Right renal cortex interstitium (tissue), 3 donors: ENCODE results near the gene PIK3IP1. TPM values are rescaled to one million over a fixed set of nuclear protein-coding genes. Genes with fewer than 3 reads are reported as not detected.

Source experiments
- polyA plus RNA-seq, 3 donors: library from polyadenylated mRNA; unstranded; fragments of 120-200 nt; gene quantifications; one replicate each; pipeline ENCODE4 v1.2.1, GENCODE V29; 2013; ENCODE audit not compliant: insufficient read length in 3 of 3

Gene PIK3IP1
- polyA plus RNA-seq, 3 donors, result 12.1 to 14.8 (median 12.9) TPM

Other genes with a start within 250 kb of the PIK3IP1 start
- 10 to 100 TPM; 26.2 to 31.6 (median 28.4) TPM for gene SMTN, start 211.2 kb downstream of the PIK3IP1 start, polyA plus RNA-seq
- 1 to 10 TPM; 6.6 to 8.0 (median 7.6) TPM for gene SELENOM, start 184.9 kb downstream of the PIK3IP1 start, polyA plus RNA-seq
- gene INPP5J, start 169.5 kb downstream of the PIK3IP1 start, polyA plus RNA-seq, result 1 to 10 TPM; 3.5 to 3.9 (median 3.9) TPM
- under 1 TPM; 0.10 to 0.24 (median 0.13) TPM for gene PLA2G3, start 152.0 kb downstream of the PIK3IP1 start, polyA plus RNA-seq
- 10 to 100 TPM; 51.6 to 54.4 (median 54.3) TPM for gene RNF185, start 132.3 kb downstream of the PIK3IP1 start, polyA plus RNA-seq
- gene LIMK2, start 80.2 kb downstream of the PIK3IP1 start, polyA plus RNA-seq, result 10 to 100 TPM; 48.5 to 50.8 (median 49.4) TPM
- gene PATZ1, start 53.9 kb upstream of the PIK3IP1 start, polyA plus RNA-seq, result 10 to 100 TPM; 68.4 to 72.1 (median 72.0) TPM
- gene DRG1, start 107.1 kb upstream of the PIK3IP1 start, polyA plus RNA-seq, result 10 to 100 TPM; 88.0 to 94.8 (median 93.9) TPM
- 10 to 100 TPM; 43.7 to 54.5 (median 50.1) TPM for gene EIF4ENIF1, start 197.4 kb upstream of the PIK3IP1 start, polyA plus RNA-seq
- gene SFI1, start 204.0 kb upstream of the PIK3IP1 start, polyA plus RNA-seq, result 10 to 100 TPM; 20.5 to 22.4 (median 22.0) TPM